Stimulated activated CD8-positive, alpha-beta memory T cell treated with anti-CD3 and anti-CD28 coated beads, Interleukin-4, amount 100 ng/mL, for 4 hours (primary cell): ENCODE results near the gene SNAPIN.
"Not testable (repeated sequence)": the region's sequence is repeated elsewhere in the genome, so short reads cannot be mapped to it uniquely, and the experiment has no call there.

Experiments used
- DNase-seq, 2 donors: peaks; one replicate each; pipeline ENCODE4 v3.0.0-alpha.2; 2020; ENCODE audit warnings: low read depth in 2 of 2, low spot score in 1 of 2

SNAPIN gene

DNA sequence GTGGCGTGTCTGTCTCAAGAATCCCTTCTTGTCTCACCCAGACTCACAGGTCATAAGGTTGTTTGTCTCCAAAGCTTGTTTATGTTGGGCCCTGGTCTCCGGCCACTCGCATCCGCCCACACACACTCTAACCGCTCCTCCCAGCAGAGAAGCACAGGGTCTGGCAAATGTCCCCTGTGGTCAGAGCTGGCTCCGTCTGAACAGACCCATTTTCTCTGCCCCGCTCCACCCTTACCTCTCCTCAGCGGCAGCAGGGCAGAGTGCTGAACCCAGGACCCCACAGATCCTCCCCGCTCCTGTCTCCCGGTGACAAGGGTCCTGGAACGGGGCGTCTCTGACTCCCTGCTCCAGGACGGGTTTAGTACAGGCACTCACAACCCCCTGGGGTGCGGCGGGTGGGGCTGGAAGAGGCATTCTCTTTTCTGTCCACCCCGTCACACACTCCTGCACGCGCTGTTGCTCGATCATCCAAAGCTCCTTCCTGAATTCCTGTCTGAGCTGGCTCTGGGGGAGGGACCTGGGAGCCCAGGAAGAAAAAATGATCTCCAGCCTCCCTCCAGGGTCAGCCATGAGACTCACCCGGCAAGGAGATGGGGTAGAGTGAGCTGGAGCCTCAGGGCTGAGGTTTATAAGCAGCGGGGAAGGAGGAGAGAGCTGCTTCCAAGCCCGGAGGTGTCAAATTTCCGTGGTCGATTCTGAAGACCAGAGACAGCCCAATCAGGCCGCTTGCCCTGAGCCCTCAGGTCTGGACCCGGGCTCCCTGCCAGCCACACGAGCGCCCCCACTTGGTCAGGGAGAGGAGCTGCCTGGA lies 31.4 kb upstream of the SNAPIN start, which contains the start of gene S100A13:
Gene S100A13, minus strand, starts transcription at position 602 of the 811 bp plus-strand sequence. CDS start 1,033 bp downstream, outside the sequence.
- DNase-seq = no peak

DNA sequence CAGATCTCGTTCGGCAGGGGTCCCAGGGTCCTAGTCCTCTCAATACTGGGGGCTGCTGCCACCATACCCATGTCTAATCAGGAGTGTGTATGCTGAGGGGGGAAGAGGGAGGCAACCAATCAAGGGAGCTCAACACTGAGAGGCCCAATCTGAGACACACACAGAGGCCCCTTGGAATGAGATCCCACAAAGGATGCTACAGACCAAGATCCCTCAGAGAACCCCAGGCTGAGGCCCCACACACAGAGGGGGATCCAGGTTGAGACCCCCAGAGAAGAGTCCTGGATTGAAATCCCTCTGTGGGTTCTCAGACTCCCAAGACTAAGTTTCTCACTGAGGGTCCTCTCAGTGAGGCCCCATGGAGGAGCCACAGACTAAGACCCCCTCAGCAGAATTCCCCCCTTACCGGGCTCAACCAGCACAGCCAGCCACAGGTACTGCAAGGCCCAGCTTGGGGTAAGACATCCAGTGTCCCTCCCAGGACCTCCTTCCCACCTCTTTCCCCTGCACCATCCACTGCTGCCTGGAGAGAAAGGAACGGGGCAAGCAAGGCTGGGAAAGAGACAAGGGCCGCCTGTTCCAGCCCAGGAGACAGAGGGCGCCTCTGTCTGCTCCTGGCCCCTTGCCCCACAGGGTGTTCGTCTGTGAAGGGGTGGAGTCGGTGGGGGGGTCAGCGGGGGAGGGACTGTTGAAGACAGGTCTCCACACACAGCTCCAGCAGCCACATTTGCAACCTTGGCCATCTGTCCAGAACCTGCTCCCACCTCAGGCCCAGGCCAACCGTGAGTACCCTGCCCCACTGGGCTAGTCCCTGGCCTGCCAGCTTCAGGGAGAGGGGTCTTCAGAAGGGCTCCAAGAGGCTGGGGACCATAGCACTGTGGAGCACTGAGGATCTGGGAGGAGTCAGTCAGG lies 30.5 kb upstream of the SNAPIN start, which contains the start of gene S100A1:
Gene S100A1, plus strand, starts transcription at position 720 of the 912 bp plus-strand sequence. CDS start 2,088 bp downstream, outside the sequence.
- no peak for DNase-seq

DNA sequence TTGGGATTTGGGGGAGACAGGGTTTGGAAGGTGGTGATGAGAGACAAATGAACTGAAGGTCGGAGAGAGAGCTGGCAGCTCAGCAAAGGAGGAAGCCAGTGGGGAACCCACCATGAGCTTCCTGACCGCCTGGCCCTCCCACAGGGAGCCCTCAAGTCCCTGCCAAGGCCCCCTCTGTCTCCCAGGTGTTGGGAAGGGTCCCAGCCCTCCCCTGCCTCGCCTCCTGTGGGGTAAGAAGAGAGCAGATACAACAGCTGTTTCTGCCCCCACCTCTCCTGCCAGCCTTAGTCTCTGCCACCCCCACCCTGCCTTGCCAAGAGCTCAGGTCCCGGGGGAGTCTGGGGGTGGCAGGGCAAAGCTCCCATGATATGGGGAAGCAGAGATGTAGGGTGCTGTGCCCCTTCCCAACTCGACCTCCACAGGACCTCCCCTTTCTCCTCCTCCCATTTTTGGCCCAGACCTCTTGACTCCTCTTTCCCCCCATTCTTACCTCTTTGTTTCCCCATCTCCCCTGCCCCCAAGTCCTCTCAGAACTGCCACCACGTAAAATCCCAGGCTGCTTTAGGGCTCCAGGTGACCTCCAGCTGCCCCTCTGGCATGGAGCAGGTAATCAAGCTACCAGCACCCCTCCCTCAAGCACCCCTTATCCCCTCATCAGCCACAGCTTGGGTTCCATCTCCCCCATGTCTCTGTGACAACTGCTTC lies 29.7 kb upstream of the SNAPIN start:
- DNase-seq = no peak

DNA sequence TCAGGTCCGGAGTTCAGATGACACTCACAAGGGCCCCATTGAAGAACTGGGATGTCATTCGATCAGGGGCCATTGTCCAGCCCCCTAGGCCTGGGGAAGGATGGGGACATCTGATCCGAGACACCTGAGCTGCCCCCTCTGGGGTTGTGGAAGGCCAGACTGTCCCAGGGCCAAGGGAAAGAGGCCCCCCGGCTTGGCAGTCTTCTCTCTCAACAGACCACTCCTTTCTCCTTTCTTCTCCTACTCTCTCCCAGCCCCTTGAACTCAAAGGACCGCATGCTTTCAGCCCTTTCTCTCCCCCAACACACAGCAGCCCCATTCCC lies 29.2 kb upstream of the SNAPIN start:
- no peak for DNase-seq

DNA sequence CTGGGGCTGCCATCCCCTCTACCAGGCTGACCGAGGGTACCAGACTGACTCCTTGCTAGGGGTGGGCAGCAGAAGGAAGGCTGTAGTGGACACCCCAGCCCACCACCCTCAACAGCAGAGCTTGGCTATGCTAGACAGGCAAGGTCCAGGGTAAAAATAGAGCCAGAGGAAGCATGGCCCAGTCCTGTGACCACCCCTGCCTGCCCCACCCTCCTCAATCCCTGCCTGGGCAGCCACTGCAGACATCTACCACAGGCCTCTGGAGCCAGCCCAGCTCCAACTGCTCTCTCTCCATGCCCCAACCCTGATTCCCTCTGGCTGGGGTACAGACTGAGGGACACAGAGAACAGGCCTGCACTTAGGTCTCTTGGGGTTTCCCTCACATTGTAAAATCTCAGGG lies 28.5 kb upstream of the SNAPIN start:
- no peak for DNase-seq

DNA sequence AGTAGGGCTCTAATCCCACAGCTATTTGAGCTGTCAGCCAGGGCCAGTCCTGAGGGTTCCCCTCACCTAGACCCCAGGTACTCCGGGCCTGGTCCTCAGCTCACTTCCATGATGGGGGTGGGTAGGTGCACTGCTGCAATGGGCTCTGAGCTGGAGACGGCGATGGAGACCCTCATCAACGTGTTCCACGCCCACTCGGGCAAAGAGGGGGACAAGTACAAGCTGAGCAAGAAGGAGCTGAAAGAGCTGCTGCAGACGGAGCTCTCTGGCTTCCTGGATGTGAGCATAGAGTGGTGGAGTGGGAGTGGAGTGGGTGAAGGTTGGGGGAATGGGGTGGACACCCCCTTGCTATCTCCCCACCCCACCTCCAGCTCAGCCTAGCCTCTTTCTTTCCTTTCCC lies 28.1 kb upstream of the SNAPIN start:
- no peak for DNase-seq

DNA sequence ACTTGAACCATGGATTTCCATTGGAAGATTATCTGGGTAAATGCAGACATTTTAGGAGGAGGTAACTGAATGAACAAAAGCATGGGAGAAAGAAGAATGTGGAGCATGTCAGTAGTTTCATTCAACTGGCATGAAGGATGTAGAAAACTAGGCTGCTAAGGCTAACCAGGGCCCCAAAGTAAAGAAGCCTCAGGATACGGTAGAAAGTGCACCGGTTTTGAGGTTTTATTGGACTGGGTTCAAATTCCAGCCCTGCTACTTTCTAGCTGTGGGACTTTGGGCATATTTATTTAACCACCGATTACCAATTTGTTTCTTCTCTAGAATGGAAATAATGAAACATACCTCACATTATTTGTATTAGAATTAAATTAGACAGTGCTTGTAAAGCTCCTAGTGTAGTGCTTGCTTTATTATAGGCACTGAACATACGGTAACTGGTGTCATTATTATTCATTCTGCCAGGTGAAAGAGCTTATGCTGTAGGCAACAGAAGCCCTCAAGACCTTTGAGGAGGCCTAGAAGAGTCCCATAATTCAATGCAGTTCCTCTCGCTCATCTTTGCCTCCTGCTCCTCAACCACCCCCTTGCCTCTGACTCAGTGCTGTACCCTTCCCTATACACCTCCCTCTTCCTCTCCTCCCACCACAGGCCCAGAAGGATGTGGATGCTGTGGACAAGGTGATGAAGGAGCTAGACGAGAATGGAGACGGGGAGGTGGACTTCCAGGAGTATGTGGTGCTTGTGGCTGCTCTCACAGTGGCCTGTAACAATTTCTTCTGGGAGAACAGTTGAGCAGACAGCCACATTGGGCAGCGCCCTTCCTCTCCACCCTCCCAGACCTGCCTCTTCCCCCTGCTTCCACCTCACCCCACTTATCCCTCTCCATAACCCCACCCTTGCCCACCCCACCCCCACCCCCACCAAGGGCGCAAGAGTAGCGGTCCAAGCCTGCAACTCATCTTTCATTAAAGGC lies 27.2 kb upstream of the SNAPIN start:
- no peak for DNase-seq

DNA sequence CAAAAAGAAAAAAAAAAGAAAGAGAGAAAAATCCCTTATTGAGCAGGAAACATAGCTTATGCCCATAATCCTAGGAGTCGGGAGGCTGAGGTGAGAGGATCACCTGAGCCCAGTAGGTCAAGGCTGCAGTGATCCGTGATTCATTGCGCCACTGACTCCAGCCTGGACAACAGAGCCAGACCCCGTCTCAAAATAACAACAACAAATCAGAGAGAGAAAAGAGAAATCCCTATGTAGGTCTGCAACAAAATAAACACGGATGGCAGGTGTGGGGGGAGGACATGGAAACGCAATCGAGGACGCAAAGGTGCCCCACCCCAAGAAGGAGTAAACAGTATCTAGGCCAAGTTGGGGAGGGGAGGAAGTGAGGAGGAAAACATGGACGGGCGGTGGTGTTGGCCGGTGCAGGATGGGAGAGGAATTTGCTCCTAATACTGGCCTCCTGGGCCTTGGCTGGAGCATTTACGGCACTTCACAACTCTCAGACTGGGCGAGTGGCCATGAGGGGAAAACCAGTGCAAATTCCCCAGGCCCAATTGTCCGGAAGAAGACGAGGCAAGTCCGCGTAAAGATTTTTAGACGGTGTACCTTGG lies 25.2 kb upstream of the SNAPIN start:
- DNase-seq = no peak

DNA sequence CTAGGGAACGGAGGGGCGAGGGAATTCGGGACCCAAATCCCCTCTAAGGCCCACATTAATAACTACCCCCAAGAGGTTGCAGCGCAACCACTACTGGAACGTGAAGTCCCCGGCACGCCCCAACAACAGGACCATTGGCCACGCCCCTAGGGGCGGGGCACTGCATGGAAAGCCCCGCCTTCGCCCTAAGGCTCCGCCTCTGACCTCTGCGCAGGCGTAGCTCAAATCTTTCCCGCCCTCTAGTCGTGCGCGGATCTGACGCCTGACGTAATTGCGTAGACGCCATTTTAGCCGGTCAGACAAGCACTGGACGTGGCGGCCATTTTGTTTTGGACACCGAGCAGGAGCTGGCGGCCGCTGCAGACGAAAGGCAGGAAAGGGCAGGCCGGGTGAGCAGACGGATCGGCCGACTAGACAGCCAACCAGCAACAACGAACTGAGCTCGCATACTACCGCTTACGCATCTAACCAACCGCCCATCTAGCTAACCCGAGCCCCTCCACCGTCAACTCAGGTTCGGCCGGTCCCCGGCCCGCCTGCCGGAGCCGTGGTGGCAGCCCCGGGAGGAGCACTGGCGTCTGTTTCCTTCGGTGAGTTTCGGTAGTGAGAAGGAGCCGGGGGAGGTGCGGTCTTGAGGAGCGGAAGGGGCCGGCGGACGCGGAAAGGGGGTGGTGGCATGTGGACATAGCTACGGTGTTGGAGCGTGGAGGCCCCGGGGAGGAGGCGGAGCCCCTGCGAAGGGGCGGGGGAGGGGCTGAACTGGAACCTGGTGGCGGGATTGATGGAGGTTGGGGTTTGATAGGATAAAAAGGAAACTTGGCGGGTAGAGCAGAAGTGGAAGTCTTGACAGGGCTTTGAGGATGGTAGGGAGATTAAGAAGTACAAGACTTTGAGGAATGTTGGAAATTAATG lies 24.5 kb upstream of the SNAPIN start, which contains the start of gene CHTOP:
Gene CHTOP, plus strand, starts transcription at position 313 of the 912 bp plus-strand sequence. CDS start 2,523 bp downstream, outside the sequence.
- DNase-seq = peak; percentile 90 to 92

DNA sequence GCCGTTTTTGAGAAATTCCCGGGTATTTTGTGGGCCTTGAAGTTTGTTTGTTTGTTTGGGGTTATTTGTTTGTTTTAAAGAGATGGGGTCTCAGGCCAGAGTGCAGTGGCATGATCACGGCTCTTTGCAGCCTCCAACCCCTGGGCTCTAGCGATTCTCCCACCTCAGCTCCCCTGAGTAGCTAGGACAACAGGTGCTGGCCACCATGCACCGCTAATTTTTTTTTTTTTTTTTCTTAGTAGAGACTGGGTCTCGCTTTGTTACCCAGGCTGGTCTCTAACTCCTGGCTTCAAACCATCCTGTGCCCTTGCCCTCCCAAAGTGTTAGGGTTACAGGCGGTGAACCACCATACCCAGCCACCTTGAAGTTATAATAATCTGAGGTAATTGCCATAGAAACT lies 22.6 kb upstream of the SNAPIN start:
- DNase-seq = no peak

DNA sequence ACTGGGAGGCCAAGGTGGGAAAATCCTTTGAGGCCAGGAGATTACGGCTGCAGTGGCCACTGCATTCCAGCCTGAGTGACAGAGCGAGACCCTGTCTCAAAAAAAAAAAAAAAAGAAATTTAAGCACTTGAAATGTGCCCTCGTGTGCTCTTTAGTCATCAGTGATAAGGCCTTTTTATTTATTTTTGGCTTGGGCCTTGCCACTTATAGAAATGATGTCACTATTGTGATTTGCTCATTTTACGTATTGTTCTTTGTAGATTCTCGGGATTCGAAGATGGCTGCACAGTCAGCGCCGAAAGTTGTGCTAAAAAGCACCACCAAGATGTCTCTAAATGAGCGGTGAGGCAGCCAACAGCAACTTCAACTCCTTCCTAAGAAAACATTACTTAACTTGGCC lies 22.2 kb upstream of the SNAPIN start:
- no peak for DNase-seq

DNA sequence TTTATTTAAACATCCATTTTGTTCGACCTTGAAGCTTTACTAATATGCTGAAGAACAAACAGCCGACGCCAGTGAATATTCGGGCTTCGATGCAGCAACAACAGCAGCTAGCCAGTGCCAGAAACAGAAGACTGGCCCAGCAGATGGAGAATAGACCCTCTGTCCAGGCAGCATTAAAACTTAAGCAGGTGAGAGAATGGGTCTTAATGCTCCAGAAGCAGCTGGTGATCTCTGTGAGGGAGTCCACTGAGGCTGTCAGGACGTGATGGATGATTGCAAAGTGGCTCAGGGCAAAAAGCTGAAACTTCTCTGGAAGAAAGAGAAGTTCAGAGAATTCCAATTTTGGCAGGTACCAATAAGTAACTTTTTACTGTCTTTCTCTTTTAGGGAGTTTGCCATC lies 20.2 kb upstream of the SNAPIN start:
- no peak for DNase-seq

DNA sequence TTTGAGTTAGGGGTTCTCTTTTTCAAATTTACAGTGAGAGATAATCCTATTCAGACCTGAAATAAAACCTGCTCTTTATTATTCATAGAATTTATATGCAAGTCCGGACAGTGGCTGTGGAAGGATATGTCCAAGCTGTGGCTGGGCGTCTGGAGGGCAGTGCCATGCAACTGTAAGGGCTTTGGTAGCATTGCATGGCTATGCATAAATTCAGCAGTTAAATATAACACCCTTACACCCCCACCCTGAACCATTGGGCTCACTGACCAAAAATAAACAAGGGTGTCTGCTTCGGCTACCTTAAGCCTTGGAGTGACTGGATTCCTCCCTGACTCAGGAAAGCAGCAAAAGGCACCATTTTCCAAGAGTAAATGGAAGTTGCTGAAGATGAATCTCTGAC lies 19.2 kb upstream of the SNAPIN start:
- DNase-seq = no peak

DNA sequence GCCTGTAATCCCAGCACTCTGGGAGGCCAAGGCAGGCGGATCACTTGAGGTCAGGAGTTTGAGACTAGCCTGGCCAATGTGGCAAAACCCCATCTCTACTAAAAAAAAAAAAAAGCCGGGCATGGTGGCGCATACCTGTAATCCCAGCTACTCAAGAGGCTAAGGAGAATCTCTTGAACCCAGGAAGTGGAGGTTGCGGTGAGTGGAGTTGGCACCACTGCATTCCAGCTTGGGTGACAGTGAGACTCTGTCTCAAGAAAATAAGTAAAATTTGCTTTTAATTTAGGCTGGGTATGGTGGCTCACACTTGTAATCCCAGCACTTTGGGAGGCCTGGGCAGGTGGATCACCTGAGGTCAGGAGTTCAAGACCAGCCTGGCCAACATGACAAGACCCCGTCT lies 18.3 kb upstream of the SNAPIN start:
- DNase-seq = not testable (repeated sequence)

DNA sequence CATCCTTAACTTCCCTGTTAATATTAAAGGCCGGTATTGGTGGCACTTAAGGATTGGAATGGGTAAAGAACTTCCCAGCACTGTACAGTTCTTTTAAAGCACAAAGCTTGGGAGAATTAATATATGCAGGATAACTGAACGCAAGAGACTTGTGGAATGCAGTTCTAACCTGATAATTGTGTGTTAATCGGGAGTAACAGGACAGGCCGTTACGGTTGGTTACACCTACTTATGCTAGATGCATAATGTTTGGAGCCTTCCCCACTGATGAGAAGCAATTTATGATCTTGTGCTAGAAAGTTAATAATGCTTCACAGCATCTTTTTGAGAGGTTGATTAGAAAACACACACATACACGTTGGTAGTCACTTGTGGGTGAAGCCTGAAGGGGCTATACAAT lies 17.6 kb upstream of the SNAPIN start:
- no peak for DNase-seq

DNA sequence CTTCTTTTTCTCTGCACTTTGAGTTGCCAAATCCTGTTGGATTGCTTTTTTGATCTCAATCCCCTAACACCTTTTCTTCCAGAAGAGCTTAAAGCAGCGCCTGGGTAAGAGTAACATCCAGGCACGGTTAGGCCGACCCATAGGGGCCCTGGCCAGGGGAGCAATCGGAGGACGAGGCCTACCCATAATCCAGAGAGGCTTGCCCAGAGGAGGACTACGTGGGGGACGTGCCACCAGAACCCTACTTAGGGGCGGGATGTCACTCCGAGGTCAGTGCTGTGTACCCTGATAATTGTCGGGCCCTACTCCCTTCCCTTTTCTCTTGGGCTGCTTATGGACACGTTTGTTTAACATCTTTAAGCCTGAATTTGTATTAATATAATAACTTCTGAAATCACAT lies 16.3 kb upstream of the SNAPIN start:
- DNase-seq = no peak

DNA sequence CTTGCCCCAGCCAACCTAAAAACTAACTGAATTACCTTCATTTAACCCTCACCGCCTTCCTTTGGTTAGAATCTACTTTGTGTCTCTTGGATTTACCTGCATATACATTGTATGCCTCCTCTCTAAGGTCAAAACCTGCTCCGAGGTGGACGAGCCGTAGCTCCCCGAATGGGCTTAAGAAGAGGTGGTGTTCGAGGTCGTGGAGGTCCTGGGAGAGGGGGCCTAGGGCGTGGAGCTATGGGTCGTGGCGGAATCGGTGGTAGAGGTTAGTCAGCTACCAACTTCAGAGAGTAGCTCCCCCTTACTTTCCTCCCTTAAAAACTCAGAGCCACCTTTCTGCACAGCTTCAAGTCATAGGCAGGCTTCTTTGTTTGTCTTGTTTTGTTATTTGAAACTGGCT lies 15.4 kb upstream of the SNAPIN start:
- no peak for DNase-seq

DNA sequence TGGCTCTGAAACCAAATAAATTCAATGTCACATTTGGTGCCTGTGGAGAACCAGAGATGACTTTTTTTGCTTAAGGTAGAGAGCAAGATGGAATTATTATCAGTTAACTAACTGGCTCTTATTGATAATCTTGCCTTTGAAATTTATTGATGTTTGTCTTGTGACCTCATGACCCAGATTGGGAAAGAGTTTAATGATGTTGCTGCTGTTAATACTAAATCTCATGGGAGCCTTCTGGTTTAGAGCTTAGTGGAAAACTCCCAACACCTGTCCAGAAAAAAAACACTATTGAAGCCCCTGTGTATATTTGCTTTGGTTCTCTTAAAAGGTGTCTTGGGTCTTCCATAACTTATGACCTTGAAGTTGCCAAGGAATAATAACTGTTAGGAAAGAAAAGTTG lies 14.7 kb upstream of the SNAPIN start:
- DNase-seq = no peak
